Left forelimb (tissue), 1 donor: Measurements from ENCODE around the gene PPP1R13B.
"Not testable (repeated sequence)": the region's sequence is repeated elsewhere in the genome, so short reads cannot be mapped to it uniquely, and the experiment has no call there.

Experiments used
- DNase-seq: peaks from one replicate; pipeline ENCODE4 v3.0.0-alpha.2; 2018; ENCODE audit warnings: low spot score

Gene PPP1R13B

GRCh38 chr14:103698380-103699260 is 148.8 kb downstream of the PPP1R13B start:
- DNase-seq = peak; percentile 63

- peak; percentile 64 for DNase-seq
Measured at GRCh38 chr14:103697603-103698379, 149.6 kb downstream of the PPP1R13B start.

GRCh38 chr14:103697206-103697602 is 150.2 kb downstream of the PPP1R13B start:
- peak; percentile 52 for DNase-seq

DNA sequence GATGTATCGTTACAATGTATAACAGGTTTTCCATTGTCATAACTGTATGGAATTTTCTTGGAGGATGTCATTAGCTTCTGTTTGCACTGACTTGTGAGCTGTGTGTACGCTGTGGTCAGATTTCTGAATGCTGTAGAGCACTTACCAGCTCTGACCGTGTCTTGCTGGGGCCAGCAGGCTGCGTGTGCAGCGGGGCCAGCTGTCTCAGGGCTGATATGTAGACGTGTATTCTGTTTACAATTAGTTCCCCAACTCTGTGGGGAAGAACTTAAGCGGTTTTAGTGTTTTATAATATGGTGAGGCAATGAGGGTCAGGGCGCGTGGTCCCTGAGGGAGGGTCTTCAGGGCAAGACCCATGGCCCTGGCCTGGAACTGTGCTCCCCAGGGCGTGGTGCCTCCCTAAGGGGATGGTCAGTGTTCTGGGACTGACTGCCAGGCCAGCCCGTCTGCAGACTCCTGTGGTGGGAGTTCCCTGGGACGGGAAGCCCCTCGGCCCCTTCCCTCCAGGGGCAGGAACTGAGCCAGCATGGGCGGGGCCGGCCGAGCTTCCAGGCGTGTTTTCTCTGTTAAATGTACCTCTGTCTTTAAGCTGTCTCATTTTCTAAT is 150.8 kb downstream of the PPP1R13B start:
- peak; percentile 81 for DNase-seq

- DNase-seq = peak; percentile 68
Measured at GRCh38 chr14:103696070-103696402, 151.3 kb downstream of the PPP1R13B start.

GRCh38 chr14:103695296-103696069 is 151.9 kb downstream of the PPP1R13B start:
- DNase-seq = peak; percentile 30

DNA sequence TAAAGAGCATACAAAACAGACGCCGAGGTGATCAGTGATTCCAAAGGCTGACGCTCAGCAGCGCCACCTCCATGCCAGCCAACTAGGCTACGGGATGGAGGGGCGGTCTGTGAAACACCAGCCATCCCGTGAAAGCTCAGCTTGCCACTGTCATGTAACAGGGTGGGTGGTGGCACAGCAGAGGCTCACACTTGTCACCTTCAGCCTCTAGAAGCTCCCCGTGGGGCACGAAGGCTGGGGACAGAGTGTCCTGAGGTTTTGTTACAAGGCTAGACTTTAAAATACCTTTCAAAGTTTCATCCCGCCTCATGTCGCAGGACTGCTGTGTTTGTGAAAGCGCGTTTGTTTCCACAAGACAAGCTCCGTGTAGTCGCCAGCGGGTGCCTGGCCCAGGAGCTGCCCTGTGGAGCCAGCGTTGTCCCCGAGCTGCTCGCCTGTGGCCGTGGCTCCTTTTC is 152.8 kb downstream of the PPP1R13B start:
- peak; percentile 53 for DNase-seq

DNA sequence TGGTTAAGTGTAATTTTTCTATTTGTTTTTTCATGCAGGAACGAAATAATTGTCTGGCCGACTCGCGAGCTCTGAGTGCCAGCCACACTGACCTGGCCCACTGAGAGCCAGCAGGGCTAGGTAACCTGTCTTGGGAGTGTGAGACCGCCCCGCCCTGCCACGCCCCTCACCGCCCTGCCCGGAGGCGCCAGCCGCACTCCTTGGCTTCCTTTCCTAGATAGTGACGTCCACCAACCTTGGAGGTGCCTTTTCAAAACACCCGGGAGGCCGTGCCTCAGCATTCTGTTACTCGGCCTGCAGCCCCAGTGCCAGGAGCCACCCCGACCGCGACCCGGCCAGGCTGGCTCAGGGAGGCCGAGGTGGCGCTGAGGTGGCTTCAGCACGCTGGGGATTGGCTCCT is 153.9 kb downstream of the PPP1R13B start:
- DNase-seq = no peak

DNA sequence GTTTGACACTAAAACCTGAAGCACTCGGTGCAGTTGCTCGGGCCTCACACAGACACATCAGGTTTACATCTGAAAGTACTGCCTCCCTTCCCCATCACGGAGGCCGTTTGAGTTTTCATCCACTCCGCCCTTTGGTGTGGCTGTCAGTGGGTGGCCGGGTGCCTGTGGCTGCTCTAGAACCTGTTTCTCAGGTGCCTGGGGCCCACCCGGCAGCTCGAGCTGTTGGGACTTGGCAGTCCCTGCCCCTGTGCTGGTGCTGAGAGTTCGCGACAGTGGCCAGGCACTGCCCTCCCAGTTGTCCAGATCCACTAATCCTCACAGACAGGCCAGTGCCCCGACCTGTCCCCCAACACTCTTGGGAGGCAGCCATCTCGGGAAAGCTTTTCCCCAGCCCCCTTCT is 154.5 kb downstream of the PPP1R13B start:
- no peak for DNase-seq

- no peak for DNase-seq
Measured at GRCh38 chr14:103692159-103692558, 155.2 kb downstream of the PPP1R13B start.

DNA sequence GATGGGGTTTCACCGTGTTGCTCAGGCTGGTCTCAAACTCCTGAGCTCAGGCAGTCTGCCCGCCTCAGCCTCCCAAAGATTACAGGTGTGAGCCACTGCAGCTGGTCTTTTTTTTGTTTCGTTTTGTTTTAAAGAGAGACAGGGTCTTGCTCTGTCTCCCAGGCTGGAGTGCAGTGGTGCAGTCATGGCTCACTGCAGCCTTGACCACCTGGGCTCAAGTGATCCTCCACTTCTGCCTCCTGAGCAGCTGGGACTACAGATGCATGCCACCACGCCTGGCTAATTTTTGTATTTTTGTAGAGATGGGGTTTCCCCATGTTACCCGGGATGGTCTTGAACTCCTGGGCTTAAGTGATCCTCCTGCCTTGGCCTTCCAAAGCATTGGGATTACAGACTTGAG is 155.7 kb downstream of the PPP1R13B start:
- DNase-seq = not testable (repeated sequence)

- no peak for DNase-seq
Measured at GRCh38 chr14:103690332-103690731, 157.0 kb downstream of the PPP1R13B start.

DNA sequence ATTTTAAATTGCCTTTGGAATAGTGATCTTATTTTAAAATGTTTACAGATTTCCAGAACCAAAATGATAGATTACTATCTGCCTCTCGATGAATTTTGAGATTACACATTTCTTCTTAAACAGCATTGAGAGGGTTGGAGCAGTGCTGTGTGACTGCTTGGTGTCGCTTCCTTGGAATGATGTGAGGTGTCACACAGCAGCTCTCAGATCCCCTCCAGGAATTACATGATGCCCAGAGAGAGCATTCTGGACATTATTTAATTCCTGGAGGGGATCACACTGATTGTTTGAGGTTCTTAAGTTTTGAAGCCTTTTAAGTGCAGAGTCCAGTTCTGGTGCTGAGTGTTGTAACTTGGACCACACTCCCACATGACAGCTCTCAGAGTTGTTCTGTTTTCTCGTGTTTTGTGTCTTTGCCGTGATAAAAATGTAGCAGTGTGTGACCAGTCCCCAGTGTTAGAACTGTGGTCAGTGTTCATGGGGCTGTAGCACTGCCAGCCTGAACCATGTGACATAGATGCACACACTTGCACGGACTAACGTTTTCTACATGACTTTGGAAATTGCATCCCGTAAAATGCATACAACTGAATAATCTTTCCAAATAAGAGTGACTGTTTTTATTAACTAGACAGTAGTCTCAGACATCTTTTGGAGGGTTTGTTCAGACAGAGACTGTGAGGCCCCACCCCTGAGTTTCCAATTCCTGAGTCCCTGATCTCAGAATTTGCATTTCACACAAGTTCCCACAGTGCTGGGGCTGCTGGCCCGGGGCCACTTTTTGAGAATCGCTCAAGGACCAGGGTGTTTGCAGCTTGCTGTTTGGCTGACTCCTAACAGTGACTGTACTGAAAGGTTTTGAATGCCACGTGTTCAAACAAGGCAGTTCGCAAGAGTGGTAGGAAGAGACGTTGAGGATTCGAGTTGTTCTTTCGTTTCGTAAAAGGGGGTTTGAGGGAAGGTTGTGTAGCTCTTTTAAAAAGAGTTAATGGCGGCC is 158.2 kb downstream of the PPP1R13B start:
- no peak for DNase-seq

DNA sequence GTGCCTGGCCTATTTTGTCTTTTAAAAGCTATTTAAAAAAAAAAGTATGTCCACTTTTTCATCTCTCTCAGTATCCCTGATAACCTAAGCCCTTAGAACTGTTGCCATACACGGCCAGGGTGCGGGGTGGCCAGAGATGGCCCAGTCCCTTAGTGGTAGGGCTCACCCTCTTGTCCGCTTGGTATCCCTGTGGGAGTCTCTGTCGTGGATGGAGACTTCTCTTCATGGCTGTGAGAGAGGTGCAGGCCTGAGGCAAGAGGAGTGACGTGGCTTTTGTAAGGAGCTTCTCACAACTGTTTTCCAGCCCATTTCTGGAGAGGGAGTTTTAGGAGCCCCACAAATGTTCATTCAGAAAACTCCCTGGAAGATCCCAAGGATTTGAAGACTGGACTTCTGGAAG is 158.9 kb downstream of the PPP1R13B start:
- DNase-seq = no peak

GRCh38 chr14:103687712-103688111 is 159.7 kb downstream of the PPP1R13B start:
- DNase-seq = no peak

GRCh38 chr14:103686831-103687485 is 160.4 kb downstream of the PPP1R13B start:
- no peak for DNase-seq

- no peak for DNase-seq
Measured at GRCh38 chr14:103685276-103686211, 161.8 kb downstream of the PPP1R13B start.

- no peak for DNase-seq
Measured at GRCh38 chr14:103684871-103685270, 162.5 kb downstream of the PPP1R13B start.

GRCh38 chr14:103684471-103684870 is 162.9 kb downstream of the PPP1R13B start:
- DNase-seq = no peak
